Activated T-helper 9 cell treated with anti-CD3 and anti-CD28 coated beads, Interleukin-2, amount 50 U/mL, for 16 hours (primary cell): ENCODE measurements around the gene TRMU.
"Not testable (repeated sequence)": the region's sequence is repeated elsewhere in the genome, so short reads cannot be mapped to it uniquely, and the experiment has no call there.

Experiments used
- DNase-seq: peaks from one replicate; pipeline ENCODE4 v3.0.0-alpha.2; 2020; ENCODE audit warnings: low read depth

TRMU gene

GRCh38 chr22:46388647-46389046 lies 53.1 kb downstream of the TRMU start:
- no peak for DNase-seq

GRCh38 chr22:46389081-46389480 lies 53.6 kb downstream of the TRMU start:
- DNase-seq, result no peak

GRCh38 chr22:46390105-46390651 lies 54.7 kb downstream of the TRMU start:
- DNase-seq, result no peak

DNA sequence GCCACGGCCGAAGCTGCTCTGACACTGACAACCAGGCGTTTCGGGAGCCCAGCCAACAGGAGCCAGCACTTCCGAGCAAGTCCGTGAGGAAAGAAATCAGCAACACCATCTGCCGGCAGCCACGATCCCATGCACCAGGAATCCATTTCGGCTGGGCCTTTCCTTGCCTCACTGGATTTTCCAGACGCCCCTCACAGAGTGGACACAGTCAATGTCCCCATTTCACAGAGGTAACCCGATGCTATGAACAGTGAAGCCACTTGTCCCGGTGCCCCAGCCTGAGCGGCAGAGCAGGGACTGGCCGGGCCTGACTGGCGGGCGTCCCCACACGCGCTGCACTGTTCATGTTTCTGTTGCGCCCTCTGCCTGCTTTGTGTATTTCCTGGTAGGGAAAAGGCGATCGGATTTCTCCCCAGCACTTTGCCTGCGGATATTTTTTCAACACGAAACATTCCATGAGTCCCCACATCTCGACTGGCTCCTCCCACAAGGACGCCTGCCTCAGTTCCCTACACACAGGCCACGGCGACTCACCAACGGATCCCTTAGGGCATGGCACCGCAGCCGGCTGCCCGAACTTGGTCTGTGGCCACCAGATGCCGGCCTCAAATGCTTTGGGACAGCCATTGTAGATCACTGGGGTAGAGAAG lies 55.3 kb downstream of the TRMU start:
- DNase-seq, result no peak

- no peak for DNase-seq
Measured at GRCh38 chr22:46391486-46392136, 56.1 kb downstream of the TRMU start.

DNA sequence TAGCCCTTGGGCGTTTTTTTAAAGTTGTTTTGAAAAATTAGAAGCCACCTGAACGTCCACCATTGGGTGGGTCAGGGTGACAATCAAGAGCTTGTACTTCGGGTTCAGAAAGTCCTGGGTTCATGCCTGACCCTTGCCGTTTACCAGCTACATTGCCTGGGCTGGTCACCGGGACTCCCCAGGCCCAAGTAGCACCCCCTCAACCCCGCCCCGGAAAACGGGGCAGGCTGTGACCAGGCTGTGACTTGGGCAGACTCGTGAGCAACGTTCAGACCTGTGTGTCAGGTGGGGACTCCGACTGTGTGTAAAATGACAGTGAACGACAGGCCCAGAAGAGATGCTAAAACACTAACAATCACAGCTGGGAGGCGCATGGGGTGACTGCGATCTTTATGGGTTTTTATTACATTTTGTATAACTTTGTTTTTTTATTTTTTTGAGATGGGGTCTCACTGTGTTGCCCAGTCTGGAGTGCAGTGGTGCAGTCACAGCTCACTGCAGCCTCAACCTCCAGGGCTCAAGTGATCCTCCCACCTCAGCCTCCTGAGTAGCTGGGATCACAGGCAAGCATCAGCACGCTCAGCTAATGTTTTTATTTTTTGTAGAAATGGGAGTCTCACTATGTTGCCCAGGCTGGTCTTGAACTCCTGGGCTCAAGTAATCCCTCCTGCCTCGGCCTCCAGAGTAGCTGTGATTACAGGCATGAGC lies 56.8 kb downstream of the TRMU start:
- DNase-seq, result no peak

DNA sequence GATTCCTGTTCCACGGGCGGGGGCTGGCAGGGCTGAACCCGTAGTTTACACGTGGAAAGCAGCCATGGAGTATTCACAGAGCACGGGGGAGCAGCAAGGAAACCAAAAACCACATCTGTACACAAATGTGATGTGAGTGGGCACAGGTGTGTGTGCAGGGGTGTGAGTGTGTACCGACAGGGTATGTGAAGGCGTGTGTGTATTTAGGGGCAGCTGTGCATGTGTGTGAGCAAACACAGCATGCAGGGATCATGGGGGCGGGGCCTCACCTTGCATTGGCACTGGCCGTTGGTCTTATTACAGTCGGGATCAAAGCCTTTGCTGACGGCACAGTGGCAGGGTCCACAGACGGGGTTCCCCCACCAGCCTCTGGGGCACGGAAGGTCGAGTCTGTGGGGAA lies 58.4 kb downstream of the TRMU start:
- no peak for DNase-seq

- DNase-seq, result no peak
Measured at GRCh38 chr22:46394622-46395021, 59.1 kb downstream of the TRMU start.

- DNase-seq, result no peak
Measured at GRCh38 chr22:46395145-46395544, 59.6 kb downstream of the TRMU start.

GRCh38 chr22:46397049-46397448 lies 61.5 kb downstream of the TRMU start:
- DNase-seq, result not testable (repeated sequence)

DNA sequence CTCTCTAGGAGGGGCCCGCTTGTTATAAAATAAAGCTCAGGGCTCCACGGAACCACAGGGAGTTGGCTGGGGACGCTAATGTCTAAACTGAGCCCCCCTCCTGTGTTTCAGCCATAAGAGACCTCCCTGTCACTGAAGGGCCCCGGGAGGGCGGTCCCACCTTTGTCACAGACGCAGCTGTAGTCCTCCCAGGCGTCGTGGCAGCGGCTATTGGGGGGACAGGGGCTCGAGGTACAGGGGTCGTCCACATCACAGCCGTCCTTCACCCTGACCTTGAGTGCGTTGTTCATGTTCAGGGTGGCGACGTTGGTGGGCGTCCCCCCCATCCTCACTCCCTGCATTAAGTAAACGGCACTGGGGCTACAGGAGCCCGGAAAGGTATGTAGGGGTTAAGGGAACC lies 62.0 kb downstream of the TRMU start:
- DNase-seq, result no peak

GRCh38 chr22:46397951-46398350 lies 62.4 kb downstream of the TRMU start:
- DNase-seq, result no peak

- no peak for DNase-seq
Measured at GRCh38 chr22:46399251-46400024, 63.9 kb downstream of the TRMU start.

DNA sequence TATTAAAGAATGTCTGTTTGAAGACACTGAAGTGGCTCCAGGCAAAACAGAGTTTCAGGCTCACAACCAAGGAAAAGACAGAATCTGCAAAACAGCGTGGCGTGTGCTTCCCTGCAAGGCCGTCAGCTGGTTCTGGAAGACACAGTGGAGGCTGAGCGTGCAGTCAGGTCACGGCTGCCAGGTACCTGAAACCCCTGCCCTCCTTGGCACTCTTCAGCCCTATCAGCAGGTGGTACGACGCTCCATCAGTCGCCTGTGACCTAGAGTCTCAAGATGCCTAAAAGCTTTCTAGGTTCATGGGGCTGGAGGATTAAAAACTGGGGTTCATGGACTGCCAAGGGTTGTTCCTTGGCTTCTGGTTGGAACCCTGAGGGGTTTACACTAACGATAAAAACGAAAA lies 65.9 kb downstream of the TRMU start:
- DNase-seq, result no peak

GRCh38 chr22:46402505-46402904 lies 67.0 kb downstream of the TRMU start:
- no peak for DNase-seq

DNA sequence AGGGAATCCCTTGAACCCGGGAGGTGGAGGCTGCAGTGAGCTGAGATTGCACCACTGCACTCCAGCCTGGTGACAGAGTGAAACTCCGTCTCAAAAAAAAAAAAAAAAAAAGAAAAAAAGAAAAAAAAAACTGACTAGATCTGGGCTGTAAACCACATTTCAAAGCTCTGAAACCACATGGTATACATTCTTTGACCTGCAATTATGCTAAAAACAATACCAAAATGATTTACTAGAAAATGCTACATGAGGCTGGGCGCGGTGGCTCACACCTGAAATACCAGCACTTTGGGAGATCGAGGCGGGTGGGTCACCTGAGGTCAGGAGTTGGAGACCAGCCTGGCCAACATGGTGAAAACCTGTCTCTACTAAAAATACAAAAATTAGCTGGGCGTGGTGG lies 68.4 kb downstream of the TRMU start:
- not testable (repeated sequence) for DNase-seq

DNA sequence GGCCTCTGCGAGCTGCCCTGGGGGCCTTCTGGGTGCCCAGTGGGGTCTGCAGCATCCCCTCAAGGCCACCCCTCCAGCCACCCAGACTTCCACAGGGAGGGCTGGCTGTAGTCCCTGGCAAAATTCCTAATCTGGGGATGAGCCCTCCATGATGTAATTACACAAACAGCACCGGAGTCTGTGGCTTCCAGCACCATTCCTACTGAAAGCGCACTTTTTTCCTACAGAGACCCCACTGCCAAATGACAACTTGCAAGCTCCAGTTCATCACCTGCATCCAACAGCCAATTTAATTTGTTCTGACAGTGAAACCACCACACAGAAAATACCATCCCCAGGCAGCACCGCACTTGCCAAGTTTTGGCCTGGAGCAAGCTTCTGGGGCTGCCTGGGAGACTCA lies 70.4 kb downstream of the TRMU start:
- no peak for DNase-seq

DNA sequence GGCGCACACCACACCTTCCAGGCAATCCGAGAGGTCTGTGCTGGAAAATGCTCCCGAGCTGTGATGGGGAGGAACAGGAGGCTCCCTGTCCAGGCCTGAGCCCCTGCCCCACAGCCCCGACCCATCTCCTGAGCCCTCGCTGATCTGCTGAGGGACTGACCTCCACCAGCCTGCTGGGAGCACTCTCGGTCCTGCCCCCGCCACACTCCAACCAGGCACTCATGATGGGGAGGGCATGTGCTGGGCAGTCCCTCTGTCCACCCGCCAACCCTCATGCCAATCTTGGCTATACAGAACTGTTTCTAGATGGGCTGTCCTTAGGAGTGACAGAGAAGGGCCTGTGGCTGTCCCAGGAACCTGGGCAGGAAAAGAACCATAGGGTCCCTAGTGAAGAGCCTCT lies 70.8 kb downstream of the TRMU start:
- DNase-seq, result no peak

- DNase-seq, result no peak
Measured at GRCh38 chr22:46406791-46407190, 71.3 kb downstream of the TRMU start.
